Kidney glomerular epithelial cell (primary cell): ENCODE measurements around the gene MAP4K4.
A peak's percentile ranks its signal among the peaks of the same experiment; 100 is the strongest.
"Not testable (repeated sequence)": the region's sequence is repeated elsewhere in the genome, so short reads cannot be mapped to it uniquely, and the experiment has no call there.

Experiments used
- DNase-seq: peaks from one replicate; lab custom pipeline; 2025; lab: John Stamatoyannopoulos, UW

The MAP4K4 gene

DNA sequence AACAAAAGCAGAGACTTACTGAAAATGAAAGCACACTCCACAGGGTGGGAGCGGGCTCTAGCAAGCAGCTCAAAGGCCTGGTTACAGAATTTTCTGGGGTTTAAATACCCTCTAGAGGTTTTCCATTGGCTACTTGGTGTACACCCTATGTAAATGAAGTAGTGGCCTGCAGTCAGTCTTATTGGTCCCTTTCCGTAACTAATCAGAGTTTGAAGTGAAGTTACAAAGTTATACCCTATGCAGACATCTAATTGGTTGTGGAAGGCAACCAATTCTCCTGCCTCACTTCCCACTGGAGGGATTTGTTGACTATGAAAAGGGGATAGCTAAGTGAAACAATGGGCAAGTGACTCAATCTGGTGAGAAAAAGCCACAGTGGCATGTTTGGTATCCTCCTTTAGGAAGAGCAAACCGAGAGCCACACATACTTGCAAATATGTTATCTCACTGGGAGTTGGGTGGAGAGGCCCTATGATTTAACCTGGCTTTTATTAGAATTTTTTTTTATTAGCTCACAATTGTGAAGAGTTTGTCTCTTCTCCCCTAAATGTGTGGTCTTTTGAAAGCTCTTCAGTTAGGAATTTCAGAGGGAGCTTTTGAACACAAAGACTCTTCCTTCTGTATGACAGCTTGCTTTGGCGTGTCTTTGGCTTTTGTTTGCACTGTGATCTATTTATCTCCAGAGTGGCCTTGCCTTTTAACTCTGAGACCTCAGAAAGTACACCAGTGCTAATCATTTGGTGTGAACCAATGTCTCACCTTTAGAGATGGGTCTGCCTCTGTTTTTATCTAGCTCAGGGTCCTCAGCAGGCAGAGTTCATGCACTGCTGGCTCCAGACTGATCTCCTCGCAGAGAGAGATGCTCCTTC lies 69.6 kb downstream of the MAP4K4 start:
- peak; percentile 63 for DNase-seq

DNA sequence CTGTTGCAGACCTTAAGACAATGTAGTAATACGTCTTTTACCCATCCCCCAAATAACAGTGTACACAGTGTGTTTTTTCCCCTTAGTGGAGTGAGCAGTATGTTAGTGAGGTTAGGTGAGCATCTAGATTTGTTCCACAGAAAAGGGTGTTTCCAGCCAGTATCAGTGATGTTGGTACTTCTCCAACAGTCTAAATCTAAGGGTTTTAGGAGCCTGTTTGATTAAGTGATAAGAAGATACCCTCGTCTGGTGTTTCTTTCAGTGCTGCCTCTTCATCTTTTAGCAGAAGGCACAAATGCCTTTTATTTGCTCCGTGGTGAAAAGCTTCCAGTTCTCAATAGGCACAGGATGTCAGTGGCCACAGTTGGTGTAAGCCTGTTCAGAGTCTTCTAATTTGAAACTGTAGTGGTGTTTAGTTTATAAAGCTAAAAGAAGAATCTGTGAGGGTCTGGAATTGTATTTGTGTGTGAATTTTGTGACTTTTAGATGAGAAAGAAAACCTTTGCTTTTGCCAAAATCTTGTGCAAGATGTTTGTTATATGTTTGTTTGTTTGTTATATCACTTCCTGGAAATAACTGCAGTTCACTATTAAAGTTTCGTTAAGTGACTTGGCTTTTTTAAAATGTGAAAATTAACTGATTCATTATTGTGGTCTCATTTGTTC lies 71.2 kb downstream of the MAP4K4 start:
- DNase-seq = no peak

DNA sequence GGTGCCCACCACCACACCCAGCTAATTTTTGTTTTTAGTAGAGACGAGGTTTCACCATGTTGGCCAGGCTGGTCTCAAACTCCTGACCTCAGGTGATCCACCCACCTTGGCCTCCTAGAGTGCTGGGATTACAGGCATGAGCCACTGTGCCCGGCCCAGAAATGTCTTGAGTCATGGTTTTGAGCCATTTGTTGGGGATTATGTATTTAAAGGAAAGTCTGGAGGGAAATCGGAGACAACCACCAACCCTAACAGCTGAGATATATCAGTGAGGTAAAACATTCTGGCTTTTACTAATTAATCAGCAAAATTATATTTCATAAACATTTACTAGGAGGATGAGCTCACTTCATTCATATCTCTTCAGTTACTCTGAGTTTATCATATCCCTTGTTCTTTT lies 72.2 kb downstream of the MAP4K4 start:
- DNase-seq = not testable (repeated sequence)

DNA sequence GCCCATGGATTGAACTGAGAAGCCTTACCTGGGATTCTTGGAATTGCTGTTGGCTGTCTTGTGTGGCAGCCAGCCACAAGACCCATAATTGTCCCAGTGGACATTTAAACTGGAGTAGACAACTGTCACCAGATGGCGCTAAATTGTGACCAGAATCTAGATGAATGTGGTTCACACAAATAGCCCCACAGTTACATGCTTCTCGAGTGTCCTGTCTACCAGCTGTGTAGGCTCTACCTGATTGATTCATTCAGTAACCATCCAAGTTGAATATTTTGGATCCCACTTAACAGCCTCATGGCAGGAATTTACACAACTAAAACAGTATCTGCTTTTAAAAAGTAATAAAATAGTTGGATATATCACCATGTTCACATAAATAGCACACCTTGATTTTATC lies 73.2 kb downstream of the MAP4K4 start:
- DNase-seq = peak; percentile 16

DNA sequence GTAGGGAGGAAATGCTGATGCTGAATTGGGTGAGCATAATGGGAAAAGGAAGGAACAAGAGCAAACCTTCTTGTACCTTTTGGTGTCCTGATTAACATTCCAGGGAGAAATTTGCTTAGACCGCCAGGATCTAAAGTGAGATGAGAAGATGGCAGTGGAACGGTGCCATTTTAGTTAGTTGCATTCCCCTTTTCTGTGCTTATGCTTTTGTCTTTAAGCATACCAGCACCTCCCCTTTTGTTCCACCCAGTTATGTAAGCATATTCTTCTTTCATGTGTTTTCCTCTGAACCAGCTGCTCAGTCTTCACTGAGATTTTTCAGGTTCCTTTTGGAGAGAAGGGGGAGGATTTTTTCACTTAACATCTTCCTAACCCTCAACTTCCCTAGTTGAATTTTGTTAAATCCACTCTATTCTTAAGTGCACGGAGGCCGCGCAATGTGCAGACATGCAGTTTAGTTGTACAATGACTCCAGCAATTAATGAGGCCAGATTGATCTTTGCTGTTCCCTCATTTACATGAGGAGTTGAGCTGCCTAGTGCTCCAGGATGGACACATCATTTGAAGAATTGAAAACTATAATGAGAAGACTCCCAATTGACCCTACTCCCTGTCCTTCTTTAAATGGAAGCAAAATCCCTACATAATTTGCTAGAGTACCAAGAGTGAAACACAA lies 73.9 kb downstream of the MAP4K4 start:
- DNase-seq = no peak

DNA sequence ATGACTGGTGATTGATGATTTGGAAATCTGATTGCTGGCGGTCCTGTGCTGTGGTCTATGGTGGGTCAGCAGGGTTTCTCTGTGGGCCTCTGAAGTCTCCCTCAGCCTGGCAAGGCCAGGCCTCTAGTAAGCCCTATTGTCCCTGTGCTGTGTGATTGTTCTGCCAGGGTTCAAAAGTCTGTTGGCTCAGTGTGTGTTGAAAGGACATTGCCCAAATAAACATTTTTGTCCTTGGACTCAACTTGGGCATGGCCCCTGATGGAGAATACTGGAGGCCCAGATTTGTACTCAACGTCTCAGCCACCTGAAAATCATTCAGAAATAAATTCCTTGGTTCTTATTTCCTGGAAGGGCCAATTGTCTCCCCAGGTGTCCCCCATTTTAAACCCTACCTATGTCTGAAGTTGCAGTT lies 74.4 kb downstream of the MAP4K4 start:
- DNase-seq = no peak

DNA sequence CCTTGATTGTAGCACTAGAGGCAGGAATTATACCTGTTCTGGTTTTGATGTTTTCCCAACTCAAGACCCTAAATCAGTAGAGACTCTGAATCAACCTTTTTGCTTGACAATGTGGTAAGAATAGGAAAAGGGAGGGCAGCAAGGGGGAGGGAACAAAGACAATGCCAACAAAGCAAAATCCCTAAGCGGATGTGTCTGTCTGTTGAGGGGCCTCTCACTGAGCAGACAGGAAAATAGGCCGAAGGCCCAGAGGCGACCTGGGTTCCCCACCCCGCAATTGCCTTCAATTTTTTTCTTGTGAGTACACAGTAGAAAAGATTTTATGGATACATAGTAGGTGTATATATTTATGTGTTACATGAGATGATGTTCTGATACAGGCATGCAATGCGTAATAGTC lies 75.6 kb downstream of the MAP4K4 start:
- DNase-seq = no peak

DNA sequence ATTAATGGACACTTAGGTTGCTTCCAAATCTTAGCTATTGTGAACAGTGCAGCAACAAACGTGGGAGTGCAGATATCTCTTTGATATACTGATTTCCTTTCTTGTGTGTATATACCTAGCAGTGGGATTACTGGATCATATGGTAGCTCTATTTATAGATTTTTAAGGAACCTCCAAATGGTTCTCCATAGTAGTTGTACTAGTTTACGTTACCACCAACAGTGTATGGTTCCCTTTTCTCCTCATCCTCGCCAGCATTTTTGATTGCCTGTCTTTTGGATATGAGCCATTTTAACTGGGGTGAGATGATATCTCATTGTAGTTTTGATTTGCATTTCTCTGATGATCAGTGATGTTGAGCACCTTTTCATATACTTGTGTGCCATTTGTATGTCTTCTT lies 76.5 kb downstream of the MAP4K4 start:
- DNase-seq = not testable (repeated sequence)

DNA sequence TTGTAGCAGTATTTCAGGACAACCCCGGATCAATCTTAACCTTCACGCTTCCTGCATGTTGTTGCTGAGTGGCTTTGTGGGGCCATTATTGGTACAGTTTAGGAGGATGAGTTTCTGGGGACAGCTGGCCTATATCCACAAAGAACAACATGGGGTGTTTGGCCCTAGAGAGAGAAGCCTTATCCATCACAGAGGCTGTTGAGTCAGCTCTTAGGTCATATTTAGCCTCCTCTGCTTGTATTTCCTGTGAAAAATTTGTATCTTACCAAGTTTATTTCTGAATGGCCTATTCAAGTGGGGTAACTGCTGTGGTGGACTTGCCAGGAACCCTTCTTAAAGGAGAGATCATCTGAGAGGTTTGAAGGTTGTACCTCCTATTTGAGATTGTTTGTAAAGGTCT lies 77.6 kb downstream of the MAP4K4 start:
- DNase-seq = no peak

DNA sequence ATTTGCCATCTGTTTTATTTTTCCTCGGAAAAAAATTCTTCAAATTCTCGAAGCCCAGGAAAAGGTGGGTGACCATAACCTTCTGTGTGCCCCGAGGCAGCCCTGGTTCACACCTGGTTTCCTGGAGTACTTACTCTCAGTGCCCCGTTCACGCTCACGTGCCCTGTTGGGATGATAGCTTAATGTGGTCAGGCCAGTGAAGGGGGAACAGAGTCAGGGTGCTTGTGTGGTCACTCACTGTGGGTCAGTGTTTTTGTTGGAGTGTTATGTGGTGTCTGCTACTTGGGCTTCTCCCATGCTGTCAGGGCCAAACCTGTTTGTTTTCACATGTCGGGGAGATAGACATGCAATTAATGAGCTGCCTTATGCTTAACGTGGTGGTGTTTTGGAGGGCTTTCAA lies 78.1 kb downstream of the MAP4K4 start:
- DNase-seq = peak; percentile 25

DNA sequence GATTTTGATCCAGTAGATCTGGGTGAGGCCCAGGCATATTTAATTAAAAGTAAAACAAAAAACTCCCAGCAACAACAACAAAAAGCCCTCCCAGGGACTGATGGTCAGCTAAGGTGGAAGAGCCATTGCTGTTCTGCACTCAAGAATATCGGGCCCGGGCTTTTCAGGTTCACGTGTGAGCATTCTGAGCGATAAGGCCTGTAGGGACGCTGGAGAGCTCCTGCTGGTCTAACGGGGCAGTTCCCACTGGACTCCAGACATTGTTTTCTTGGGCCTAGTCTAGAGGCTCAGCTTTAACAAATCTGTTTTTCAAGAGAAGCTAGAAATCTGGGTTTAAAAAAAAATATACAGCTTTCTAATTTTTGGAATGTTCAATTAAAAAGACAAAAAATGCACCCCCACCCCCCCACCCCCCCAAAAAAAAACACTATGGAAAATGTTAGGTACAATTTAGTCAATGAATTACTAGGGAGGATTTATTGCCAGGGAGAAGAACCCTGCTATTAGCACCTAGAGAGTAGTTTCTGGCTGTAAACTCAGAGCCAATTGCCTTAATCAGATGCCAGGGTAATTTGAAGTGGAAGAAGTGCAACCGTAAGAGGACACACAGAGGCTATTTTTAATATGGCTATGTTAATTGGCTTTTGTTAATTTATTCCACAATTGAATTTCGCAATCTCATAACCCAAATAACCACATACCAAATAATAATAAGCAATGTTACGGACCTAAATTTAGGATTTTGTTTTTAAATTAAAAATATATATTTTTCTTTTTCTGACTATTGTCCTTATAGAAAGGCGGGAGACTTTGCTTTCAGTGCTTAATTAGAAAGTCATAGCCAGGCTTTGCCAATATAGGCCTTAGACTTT lies 78.9 kb downstream of the MAP4K4 start:
- DNase-seq = no peak

DNA sequence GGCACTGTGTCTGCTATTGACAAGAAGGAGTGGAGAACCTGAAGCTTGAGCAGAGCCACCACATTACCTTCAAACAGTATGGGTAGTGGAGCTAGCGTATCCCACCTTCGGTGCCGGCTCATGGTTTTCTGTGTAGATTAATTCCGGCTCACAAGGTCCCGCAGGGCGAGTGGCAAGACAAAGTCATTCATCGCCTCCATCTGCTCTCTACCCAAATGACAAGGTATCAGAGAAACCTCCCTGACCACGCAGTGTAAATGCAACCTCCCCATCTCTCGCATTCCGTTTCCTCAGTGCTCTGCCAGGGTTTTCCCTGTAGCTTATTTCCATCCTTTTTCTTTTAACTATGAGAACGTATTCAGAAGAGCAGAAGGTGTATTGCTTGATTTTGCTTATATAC lies 79.8 kb downstream of the MAP4K4 start:
- DNase-seq = no peak

DNA sequence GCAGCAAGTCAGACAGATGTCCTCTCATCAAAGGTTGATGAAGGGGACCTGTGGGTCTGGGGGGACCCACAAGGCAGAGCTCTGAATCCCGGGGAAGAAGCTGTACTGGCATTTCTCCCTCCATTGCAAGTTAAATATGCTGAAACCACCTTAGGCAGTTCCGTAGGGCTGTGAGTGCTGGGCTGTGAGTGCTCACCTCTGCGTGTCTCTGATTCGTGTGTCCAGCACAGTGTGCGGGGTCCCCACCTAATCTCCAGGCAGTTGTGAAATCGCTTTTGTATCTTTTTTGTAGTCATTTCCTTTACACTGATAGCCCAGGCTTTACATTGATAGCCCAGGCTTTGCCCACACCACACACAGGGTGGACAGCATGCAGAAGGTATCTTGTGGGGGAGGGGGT lies 80.6 kb downstream of the MAP4K4 start:
- no peak for DNase-seq

DNA sequence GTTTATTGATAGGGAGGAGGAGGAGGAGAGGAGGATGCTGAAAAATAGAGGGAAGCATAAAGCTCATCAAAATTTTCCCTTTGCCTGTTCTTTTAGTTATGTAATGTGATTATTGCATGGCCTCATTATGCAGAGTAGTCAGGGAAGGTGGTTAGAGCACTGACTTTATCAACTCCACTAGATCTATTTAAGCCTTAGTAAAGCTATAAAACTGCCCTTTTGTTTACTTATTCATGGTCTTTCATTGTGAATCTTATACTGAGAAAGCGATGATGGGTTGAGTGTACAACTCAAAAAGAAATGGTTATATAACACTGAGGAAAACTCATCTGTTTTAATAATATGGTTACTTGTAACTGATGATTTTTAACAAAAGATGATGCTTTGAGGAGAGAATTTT lies 81.7 kb downstream of the MAP4K4 start:
- DNase-seq = no peak

DNA sequence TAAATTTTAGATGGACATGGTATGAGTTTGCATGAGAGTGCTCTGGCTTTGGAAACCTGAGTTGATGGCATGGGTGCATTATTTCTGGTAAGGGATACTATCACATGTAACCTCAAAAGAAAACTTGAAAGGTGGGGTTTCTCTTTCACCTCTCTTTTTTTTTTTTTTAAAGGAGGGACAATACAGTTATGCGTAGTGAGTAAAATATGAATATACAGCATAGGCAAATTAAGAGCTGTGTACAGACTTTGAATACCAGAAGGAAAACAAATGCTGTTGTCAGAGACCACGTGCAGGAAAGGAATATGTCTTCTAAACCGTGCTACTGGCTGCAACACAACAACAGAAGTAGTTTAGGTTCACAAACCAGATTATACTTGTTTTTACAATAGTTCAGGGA lies 82.1 kb downstream of the MAP4K4 start:
- no peak for DNase-seq

DNA sequence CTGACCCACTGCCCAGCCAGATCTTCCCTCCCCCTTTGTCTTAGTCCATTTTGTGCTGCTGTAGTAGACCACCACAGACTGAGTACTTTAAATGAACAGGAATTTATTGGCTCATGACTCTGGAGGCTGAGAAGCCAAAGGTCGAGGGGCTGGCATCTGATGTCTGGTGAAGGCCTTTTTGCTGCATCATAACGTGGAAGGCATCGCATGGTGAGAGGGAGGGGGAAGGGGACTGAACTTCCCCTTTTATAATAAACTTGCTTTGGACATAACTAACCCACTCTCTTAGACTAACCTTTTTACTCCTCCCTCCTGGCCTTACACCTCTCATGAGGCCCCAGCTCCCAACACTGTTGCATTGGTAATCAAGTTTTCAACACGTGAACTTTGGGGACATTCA lies 83.8 kb downstream of the MAP4K4 start:
- DNase-seq = no peak

DNA sequence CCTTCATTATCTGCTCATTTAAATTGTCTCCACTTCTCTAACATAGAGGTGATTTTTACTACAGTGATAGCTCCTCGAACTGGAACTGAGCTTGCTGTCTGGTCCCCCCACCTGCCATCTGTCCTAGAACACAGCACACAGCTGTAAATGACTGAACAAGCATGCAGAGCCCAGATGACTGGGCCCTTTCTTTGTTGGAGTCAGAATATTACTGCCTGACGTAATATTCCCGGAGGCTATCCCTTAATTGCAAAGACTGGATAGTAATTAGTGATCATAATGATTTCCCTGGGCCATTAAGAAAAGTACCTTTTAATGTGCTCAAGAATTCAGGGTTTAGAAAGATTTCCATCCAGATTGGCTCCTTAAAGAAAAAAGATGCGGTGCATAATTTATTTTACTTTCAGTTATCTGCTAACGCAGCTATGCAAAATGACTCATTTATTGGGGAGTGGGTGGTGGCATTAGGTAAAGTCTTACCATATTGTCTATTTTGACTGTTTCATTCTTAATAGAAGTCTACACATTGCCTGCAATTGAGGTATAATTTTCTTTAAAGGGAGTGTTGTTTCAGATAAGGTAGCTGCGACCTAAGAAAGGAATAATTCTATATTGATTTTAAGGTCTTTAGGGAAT lies 84.4 kb downstream of the MAP4K4 start:
- DNase-seq = no peak

DNA sequence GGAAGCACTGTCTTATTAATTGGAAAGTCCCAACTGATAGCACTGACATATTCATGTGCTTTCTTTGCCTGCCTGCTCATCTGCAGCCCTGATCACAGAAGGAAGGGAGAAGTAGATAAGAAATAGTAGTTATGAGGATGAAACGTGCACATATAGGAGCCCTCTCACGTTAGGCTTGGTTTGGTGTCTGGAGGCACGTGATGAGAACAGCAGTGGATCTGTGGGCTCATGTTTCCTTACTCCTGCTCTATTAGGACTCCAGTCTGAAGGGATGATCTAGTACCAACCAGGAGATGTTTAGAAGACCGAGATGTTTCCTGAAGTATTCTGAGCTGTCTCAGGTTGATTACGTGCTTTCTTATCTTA lies 84.9 kb downstream of the MAP4K4 start:
- no peak for DNase-seq

DNA sequence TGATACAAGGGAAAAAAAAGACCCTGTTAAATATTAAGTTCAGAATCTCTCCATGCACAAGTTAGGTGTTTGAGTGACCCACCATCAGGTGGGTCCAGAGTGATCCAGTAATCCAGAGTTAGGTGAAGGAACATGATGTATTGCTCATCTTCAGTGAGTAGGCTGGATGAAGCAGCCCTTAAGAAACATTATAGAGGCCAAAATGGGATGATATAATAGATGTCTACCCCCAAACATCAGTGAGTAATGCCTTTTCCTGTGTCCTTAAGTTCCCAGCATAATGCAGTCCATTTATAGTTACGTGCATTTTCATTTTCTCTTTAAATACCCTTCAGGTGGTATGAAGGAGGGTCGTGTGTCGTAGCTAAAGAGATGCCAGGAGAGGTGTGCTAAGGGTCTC lies 89.6 kb downstream of the MAP4K4 start:
- no peak for DNase-seq

DNA sequence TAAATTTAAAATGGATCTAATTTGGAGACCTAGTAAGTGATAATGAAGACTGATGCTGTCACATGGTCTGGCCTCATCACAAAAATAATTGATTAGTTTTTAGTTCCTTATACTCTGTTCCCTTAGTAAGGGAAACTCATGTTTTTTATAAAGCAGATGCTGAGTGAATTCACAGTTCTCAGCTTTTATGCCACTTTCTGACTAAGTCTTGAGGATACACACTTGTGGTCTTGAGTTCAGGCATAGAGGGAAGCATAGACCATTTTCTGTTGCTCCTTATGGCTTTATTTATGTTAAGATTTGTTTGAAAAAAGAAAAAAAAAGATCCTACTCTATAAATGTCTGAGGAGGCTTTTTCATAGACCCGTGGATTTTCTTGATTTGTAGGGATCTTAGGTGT lies 91.1 kb downstream of the MAP4K4 start:
- DNase-seq = no peak
